ENCODE data around the gene BLOC1S1.

BLOC1S1 gene

DNA sequence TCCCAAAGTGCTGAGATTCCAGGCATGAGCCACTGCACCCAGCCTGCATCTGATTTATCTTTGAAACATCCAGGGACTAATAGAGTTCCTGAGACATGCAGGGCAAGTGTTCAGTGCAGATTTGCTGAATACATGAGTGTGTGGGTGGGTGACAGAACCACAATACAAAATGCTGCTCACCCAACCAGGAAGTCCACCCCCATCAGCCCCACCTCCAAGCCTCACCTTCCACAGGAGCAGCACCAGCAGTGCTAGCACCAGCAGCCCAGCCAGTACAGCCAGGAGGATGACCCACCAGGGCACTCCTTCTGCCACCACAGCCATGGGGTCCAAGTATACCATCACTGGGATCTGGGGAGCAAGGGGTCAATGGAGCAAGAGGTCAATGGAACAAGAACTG lies 28.1 kb upstream of the BLOC1S1 start:
- no peak overlapping the region for H3K4me3 Mint-ChIP-seq
- peaks cover 12% of the 10 kb centered on the region for H3K4me1 Mint-ChIP-seq (ENCODE audit: low read depth)
- no peak overlapping the region for H3K27ac Mint-ChIP-seq
- no peaks in the 10 kb centered on the region for H3K27me3 Mint-ChIP-seq
- H3K9me3 Mint-ChIP-seq (ENCODE audit: low read depth), result no peaks in the 10 kb centered on the region
- H3K36me3 Mint-ChIP-seq, result no peaks in the 10 kb centered on the region

DNA sequence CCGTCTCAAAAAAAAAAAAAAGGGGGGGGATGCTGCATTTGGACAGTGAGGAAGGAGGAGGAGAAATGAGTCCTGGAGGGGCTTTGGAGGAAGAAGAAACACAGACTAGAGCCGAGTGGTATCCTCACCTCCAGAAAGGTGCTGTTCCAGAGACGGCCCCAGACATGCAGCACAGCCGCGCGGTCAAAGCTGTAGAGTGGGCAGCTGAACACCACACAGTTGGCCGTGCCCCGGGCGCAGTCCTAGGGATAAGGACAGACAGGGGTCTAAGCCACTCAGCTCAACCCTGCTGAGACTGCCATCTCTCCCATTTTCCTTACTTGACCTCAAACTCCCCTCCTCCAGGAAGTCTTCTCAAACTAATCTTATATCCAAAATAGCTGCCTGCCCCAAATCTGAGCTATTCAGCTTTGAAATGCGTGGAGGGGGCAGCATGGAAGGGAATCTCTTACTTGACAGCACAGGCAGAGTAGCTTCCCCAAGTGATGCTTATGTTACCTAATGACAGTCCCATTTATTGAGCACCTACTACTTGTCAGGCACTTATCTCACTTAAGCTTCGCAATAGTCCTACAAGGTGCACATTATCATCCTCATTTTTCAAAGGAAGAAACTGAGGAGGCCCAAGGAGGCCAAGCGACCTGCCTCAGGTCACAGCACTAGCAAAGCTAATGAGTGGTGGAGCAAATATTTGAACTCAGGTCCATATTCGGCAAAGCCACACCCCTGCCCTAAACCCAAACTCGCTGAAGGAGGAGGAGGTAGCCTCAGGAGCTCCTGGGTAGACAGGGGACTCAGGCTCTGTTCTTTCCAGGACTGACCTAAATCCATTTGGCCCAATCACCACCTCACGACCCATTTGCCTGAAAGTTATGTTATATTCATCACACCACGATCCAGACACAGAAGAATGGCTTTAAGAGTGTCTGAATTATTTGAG lies 26.9 kb upstream of the BLOC1S1 start:
- no peaks in the 10 kb centered on the region for H3K9me3 Mint-ChIP-seq (ENCODE audit: low read depth)

DNA sequence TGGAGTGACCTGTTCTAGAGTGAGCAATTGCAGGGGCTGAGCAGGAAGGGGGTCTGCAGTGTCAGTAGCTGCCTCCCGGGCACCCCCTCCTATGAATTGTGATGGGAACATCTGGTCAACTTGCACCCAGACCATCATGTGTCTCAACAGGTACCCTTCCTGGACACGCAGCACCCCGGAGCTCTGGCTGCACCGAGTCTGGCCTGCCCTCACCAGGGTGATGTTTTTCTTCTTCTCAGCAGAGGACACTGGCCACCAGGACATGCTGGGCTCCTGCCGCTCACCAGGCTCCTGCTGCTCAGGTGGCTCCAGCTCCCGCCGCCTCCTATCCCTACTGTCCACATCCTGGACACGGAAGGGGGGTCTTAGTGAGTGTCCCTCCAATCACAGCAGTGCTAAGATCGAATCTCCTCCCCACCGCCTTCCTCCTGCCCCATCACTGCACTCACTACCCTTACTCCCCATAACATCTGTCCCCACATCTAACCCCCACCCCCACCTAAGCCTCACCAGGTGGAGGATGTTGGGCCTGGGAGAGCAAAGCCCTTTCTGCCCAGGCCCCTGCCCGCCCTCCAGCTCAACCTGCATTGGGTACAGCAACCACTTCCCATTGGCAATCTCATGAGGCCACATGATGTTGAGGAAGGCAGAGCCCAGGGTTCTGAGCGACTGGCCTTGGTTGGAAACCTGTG lies 23.1 kb upstream of the BLOC1S1 start:
- H3K36me3 Mint-ChIP-seq, result no peaks in the 10 kb centered on the region
- no peak overlapping the region for H3K4me3 Mint-ChIP-seq
- H3K9me3 Mint-ChIP-seq (ENCODE audit: low read depth), result no peaks in the 10 kb centered on the region
- H3K27ac Mint-ChIP-seq, result no peak overlapping the region
- no peaks in the 10 kb centered on the region for H3K27me3 Mint-ChIP-seq
- peaks cover 2% of the 10 kb centered on the region for H3K4me1 Mint-ChIP-seq (ENCODE audit: low read depth)

More for the DNA sequence above, 26.9 kb upstream of the BLOC1S1 start:
- H3K4me3 Mint-ChIP-seq, result no peak overlapping the region
- peaks cover 12% of the 10 kb centered on the region for H3K4me1 Mint-ChIP-seq (ENCODE audit: low read depth)
- H3K36me3 Mint-ChIP-seq, result no peaks in the 10 kb centered on the region
- no peak overlapping the region for H3K27ac Mint-ChIP-seq
- no peaks in the 10 kb centered on the region for H3K27me3 Mint-ChIP-seq

DNA sequence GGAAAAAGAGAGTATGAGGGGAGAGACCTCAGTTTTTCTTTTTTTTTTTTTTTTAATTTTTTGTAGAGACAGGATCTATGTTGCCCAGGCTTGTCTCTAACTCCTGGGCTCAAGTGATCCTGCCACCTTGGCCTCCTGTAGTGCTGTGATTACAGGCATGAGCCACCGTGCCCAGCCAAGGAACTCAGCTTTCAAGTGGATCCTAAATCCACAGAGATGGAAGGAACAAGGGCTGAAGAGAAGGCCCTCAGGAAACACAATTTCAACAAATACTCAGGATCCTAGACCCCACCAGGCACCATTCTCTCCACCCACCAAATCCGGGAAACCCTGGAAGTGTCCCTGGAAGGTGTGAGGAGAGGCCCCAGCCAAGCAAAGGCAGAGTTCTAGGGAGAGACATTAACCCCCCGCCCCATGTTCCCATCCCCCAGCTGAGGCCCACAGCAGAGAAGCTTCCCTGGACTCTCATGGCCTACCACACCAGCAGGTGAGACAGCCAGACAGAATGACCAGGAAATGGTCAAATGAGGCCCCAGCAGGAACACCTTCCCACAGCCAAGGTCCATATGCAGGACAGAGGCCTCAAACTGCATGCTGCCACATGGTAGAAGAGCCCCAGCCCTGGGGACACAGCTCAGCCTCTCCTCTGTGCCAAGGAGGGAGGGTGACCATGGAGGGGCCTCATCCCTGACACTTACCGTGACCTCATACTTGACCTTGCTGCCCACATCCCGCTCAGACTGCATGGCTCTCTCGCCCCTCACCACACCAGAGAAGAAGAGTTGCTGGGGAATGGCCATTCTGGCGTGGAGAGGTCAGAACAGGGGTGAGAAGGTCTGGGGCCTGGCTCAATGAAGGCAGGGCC lies 22.3 kb upstream of the BLOC1S1 start:
- Mint-ChIP-seq H3K9me3 (ENCODE audit: low read depth) (no peaks in the 10 kb centered on the region), H3K36me3 (no peaks in the 10 kb centered on the region), H3K4me3 (no peak overlapping the region), H3K4me1 (ENCODE audit: low read depth) (no peaks in the 10 kb centered on the region), H3K27me3 (no peaks in the 10 kb centered on the region), H3K27ac (no peak overlapping the region)

DNA sequence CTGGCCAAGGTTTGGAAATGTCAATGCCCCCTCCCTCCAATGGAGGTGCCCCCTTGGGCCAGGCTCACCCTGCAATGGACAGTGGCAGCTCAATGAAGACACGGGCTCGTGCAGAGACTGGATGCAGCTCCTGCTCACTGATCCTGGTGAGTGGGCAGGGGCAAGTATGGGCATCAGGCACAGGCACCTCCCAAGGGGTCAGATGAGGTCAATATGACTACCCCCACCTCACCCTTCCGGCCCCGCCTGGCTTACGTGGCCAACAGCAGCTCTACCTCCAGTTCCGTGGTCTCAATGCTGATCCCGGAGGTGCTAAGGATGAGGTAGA lies 21.7 kb upstream of the BLOC1S1 start:
- Mint-ChIP-seq H3K4me3 (no peak overlapping the region), H3K27ac (no peak overlapping the region), H3K27me3 (no peaks in the 10 kb centered on the region), H3K9me3 (ENCODE audit: low read depth) (no peaks in the 10 kb centered on the region), H3K36me3 (no peaks in the 10 kb centered on the region), H3K4me1 (ENCODE audit: low read depth) (no peaks in the 10 kb centered on the region)

DNA sequence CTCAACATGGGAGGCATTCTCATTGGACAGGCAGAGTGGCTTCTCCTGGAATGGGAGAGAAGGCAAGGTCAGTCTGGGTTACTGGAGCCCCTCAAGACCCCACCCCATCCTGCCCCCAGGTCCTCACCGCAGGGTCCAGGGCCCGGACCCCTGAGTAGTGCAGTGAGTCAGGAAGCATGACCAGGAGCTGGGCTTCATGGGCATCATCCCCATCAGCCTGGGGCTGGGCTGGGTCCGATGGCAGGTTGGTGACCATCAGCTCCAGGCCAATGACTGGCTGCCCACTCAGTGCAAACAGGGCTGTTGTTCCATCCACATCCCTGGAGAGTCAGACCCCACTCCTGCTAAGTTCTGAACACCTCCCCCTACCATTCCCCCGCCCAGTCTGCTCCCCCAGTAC lies 21.2 kb upstream of the BLOC1S1 start:
- no peaks in the 10 kb centered on the region for H3K4me1 Mint-ChIP-seq (ENCODE audit: low read depth)
- H3K36me3 Mint-ChIP-seq, result no peaks in the 10 kb centered on the region
- H3K9me3 Mint-ChIP-seq (ENCODE audit: low read depth), result no peaks in the 10 kb centered on the region
- H3K4me3 Mint-ChIP-seq, result no peak overlapping the region
- H3K27ac Mint-ChIP-seq, result no peak overlapping the region
- H3K27me3 Mint-ChIP-seq, result no peaks in the 10 kb centered on the region

DNA sequence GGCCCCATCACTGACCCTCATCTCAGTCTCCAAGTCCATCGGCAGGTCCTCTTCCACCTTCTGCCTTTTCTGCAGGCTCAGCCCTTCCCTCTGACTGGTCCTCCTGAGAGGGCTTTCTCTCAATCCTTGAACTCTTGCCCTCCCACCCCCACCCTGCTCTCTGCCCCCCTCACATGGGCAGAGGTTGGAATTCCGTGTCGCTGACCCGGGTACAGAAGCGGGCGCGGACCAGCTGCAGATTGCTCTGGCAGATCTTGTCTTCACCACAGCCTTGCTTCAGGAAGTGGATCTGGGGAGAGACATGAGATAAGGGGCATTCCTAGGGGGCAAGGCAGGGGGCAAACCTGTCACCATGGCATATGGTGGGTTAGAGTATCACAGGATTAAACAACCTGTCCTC lies 20.5 kb upstream of the BLOC1S1 start:
- no peaks in the 10 kb centered on the region for H3K9me3 Mint-ChIP-seq (ENCODE audit: low read depth)
- no peaks in the 10 kb centered on the region for H3K4me1 Mint-ChIP-seq (ENCODE audit: low read depth)
- H3K4me3 Mint-ChIP-seq, result no peak overlapping the region
- H3K27ac Mint-ChIP-seq, result no peak overlapping the region
- H3K27me3 Mint-ChIP-seq, result no peaks in the 10 kb centered on the region
- H3K36me3 Mint-ChIP-seq, result no peaks in the 10 kb centered on the region

DNA sequence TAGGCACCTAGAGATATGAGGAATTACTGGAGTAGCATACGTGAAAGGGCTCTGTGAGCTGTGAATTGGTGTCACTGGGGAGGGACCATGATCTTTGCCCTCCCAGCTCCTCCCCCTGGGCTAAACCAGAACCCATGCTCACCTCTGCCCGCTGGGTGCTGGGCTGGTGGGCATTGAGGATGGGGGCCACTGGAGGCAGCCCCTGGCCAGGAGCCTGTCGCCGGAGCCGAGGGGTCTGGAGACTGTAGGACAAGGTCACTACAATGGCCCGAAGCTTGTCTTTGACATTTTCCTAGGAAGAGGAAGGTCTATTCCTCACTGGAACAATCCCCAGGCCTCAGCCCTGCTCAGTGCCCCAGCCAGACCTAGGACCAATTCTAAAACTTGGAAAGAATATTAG lies 19.7 kb upstream of the BLOC1S1 start:
- Mint-ChIP-seq H3K27ac (no peak overlapping the region), H3K4me1 (ENCODE audit: low read depth) (no peaks in the 10 kb centered on the region), H3K9me3 (ENCODE audit: low read depth) (no peaks in the 10 kb centered on the region), H3K27me3 (no peaks in the 10 kb centered on the region), H3K4me3 (no peak overlapping the region), H3K36me3 (no peaks in the 10 kb centered on the region)

DNA sequence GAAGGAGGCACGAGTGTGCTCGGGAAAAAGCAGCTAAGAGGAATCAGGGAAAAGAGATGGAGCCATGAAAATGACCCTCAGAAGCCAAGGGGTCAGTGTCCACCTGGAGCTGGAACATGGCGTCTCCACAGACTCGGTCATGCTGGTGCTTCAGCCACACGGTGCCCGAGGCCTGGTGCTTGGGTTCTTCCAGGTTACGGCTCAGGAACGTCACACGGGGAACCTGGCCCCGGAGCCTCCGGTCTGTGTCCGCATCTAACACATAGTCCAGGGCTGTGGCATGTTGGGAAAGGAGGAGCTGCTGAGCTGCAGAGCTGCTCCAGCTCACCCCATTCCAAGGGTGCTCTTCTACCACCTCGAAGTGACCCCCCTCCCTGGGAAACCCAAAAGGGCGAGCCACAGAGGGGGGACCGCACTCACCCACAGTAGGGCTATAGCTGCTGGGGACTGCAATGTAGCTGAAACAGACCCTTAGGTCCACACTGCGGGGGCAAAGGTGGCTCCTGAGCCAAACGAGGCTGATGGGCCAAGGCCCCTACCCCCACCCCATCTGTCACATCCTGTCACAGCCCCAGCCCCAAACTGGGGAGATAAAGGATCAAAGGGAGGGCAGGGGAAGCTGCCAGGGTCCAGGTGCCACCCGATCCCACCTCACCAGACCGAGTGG lies 18.9 kb upstream of the BLOC1S1 start:
- H3K4me1 Mint-ChIP-seq (ENCODE audit: low read depth), result no peaks in the 10 kb centered on the region
- H3K9me3 Mint-ChIP-seq (ENCODE audit: low read depth), result no peaks in the 10 kb centered on the region
- H3K4me3 Mint-ChIP-seq, result no peak overlapping the region
- H3K27me3 Mint-ChIP-seq, result no peaks in the 10 kb centered on the region
- no peak overlapping the region for H3K27ac Mint-ChIP-seq
- H3K36me3 Mint-ChIP-seq, result no peaks in the 10 kb centered on the region

DNA sequence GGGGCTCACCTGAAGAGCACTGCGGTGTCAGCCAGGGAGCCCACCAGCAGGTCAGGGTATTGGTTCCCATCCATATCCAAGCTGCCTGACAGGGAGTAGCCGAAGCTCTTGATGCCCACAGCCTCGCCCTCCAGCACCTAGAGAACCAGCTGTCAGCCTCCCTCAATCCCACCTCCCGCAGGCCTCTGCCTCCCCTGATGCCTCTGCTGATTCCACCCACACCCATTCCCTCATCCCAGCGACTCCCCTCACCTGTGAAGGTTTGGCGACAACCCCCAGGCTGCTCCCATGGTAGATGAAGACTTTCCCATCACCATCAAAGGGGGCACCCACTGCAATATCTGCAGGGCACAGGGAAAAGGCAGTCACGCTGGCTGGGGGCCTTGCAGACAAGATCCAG lies 18.2 kb upstream of the BLOC1S1 start:
- Mint-ChIP-seq H3K9me3 (ENCODE audit: low read depth) (no peaks in the 10 kb centered on the region), H3K4me1 (ENCODE audit: low read depth) (no peaks in the 10 kb centered on the region), H3K27me3 (no peaks in the 10 kb centered on the region), H3K27ac (no peak overlapping the region), H3K4me3 (no peak overlapping the region), H3K36me3 (no peaks in the 10 kb centered on the region)

DNA sequence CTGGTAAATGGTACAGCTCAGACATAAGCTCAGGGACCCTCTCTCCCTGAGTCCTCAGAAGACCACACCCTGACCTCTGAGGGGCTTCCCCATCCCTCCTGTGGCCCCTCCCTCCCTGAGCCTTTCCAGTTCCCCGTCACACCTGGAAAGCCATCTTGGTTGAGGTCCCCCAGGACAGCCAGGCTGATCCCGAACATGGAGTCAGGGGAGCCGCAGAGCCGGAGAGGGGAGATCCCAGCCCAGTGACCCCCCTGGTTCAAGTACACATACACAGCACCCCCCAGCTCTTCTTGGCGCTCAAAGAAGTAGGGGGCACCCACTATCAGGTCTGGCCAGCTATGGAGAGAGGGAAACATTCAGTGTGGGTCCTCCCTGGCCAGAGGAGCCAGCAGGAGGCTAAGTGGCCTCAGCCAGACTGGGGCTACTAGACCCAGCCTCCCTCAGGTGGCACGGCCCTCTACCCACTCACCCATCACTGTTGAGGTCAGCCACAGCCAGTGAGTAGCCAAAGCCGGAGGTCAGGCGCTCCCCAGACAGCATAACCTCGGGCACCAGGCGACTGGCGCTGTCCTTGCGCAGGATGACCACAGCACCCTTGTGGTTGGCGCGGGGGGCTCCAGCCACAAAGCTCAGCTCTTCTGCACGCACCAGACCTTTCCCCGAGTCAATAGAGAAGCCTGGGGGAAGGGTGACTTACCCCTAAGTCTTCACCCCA lies 17.4 kb upstream of the BLOC1S1 start:
- Mint-ChIP-seq H3K4me1 (ENCODE audit: low read depth) (no peaks in the 10 kb centered on the region), H3K27me3 (no peaks in the 10 kb centered on the region), H3K27ac (no peak overlapping the region), H3K9me3 (ENCODE audit: low read depth) (no peaks in the 10 kb centered on the region), H3K36me3 (no peaks in the 10 kb centered on the region), H3K4me3 (no peak overlapping the region)

DNA sequence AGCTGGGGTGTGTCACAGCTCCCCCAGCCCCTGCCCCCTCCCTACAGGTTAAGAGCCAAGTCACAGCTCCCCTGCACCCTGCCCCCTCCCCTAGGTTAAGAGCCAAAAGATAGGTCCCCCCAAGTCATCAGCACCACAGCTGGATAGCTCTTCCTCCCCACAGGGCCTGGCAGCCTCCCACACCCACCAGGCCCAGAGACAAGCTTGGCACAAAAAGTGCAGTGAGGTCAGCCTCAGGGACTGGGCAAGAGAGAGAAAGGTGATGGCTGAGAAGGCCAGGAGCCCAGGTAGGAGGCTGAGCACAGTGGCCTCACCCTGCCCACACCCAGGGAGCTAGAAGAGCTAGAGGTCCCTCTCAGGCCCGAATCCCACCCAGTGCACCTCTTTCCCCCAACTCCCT lies 16.9 kb upstream of the BLOC1S1 start:
- no peak overlapping the region for H3K4me3 Mint-ChIP-seq
- H3K27ac Mint-ChIP-seq, result no peak overlapping the region
- H3K4me1 Mint-ChIP-seq (ENCODE audit: low read depth), result no peaks in the 10 kb centered on the region
- no peaks in the 10 kb centered on the region for H3K9me3 Mint-ChIP-seq (ENCODE audit: low read depth)
- no peaks in the 10 kb centered on the region for H3K27me3 Mint-ChIP-seq
- H3K36me3 Mint-ChIP-seq, result no peaks in the 10 kb centered on the region

DNA sequence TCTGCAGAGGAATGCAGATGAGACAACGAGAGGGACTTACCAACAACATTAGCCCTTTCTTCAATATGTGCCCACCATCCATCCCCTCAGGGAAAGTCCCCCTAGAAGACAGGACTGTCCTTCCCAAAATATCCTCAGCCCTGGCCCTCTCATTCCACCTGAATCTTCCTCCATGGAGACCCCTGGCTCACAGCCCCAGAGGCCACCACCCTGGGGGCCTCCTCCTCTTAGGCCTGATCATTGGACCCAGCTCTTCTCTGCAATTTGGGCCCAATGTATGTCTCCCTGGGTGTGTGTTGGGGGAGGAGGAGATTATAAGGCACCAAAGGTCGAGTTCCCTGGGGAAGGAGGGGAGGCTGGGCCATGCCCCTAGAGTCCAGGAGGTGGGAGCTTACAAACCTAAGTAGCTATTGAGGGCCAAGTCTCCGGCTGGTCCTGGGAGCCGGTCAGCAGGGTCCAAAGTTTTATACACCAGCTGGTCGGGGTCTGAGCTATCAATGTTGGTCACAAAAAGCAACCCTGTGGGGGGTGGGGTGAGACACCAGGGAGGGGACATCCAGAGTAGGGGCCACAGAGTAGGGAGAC lies 16.3 kb upstream of the BLOC1S1 start:
- Mint-ChIP-seq H3K4me1 (ENCODE audit: low read depth) (no peaks in the 10 kb centered on the region), H3K4me3 (no peak overlapping the region), H3K9me3 (ENCODE audit: low read depth) (no peaks in the 10 kb centered on the region), H3K36me3 (no peaks in the 10 kb centered on the region), H3K27ac (no peak overlapping the region), H3K27me3 (no peaks in the 10 kb centered on the region)
